HEK293 (cell line): ENCODE measurements around the gene GOLGA3.

Experiments used
- CTCF ChIA-PET: fragments of 350-600 bp; formaldehyde crosslinking; extraction: SDS; loops from one replicate; lab custom pipeline; 2021; ENCODE audit warnings: antibody characterized with exemption; lab: Yijun Ruan, JAX
- POLR2A ChIA-PET: fragments of 300-600 bp; formaldehyde crosslinking; extraction: SDS; loops from one replicate; lab custom pipeline; 2020; ENCODE audit warnings: antibody characterized with exemption, inconsistent platforms; lab: Yijun Ruan, JAX
- H3K27ac ChIP-seq: fragments of 200-500 bp; sonication (Bioruptor generic); 2 replicates; pipeline ENCODE4 v1.5.1; 2014; ENCODE audit warnings: low read depth, low read length, control low read depth, inconsistent platforms; ENCODE audit errors: extremely low read depth
- H3K36me3 ChIP-seq, 2 experiments: fragments of 200-500 bp in 1 of 2; sonication (Bioruptor generic) in 1 of 2; 1 replicate in 1 of 2; 2 replicates in 1 of 2; pipeline ENCODE4 v1.5.1; 2014 to 2017; ENCODE audit warnings: inconsistent platforms in 2 of 2, low read length in 2 of 2; ENCODE audit not compliant: control insufficient read depth in 2 of 2, insufficient read depth in 1 of 2
- H3K4me1 ChIP-seq: fragments of 200-500 bp; sonication (Bioruptor generic); 2 replicates; pipeline ENCODE4 v1.5.1; 2014; ENCODE audit warnings: mild to moderate bottlenecking, low read length, inconsistent platforms; ENCODE audit not compliant: control insufficient read depth, insufficient read depth
- H3K4me3 ChIP-seq: 2 replicates; pipeline ENCODE4 v1.5.1; 2011; ENCODE audit warnings: low read depth, mild to moderate bottlenecking, control low read depth, low read length, moderate library complexity
- H3K9me3 ChIP-seq: fragments of 200-500 bp; sonication (Bioruptor generic); 2 replicates; pipeline ENCODE4 v1.5.1; 2014; ENCODE audit warnings: low read depth, low read length, inconsistent platforms; ENCODE audit not compliant: control insufficient read depth, insufficient read depth
- KLF17 ChIP-seq: fragments of 450-650 bp; formaldehyde crosslinking; IDR thresholded peaks from 2 replicates; pipeline ENCODE4 v1.5.1; 2016; ENCODE audit warnings: missing biosample characterization, missing genetic modification characterization
- MYNN ChIP-seq: fragments of 450-650 bp; formaldehyde crosslinking; IDR thresholded peaks from 2 replicates; pipeline ENCODE4 v1.5.1; 2016; ENCODE audit warnings: missing biosample characterization, missing genetic modification characterization, borderline replicate concordance
- OVOL3 ChIP-seq: fragments of 450-650 bp; formaldehyde crosslinking; IDR thresholded peaks from 2 replicates; pipeline ENCODE4 v1.5.1; 2016; ENCODE audit warnings: missing biosample characterization, missing genetic modification characterization
- PRDM1 ChIP-seq: fragments of 450-650 bp; formaldehyde crosslinking; IDR thresholded peaks from 2 replicates; pipeline ENCODE4; 2016; ENCODE audit warnings: missing biosample characterization, missing genetic modification characterization
- SCRT1 ChIP-seq: fragments of 450-650 bp; formaldehyde crosslinking; IDR thresholded peaks from 2 replicates; pipeline ENCODE4 v1.5.1; 2016; ENCODE audit warnings: missing biosample characterization, missing genetic modification characterization, borderline replicate concordance
- SCRT2 ChIP-seq: fragments of 450-650 bp; formaldehyde crosslinking; IDR thresholded peaks from 2 replicates; pipeline ENCODE4 v1.5.1; 2016; ENCODE audit warnings: missing biosample characterization, missing genetic modification characterization
- ZBTB49 ChIP-seq: fragments of 450-650 bp; formaldehyde crosslinking; IDR thresholded peaks from 2 replicates; pipeline ENCODE4 v1.5.1; 2016; ENCODE audit warnings: missing biosample characterization, missing genetic modification characterization, low read depth
- ZNF140 ChIP-seq: fragments of 450-650 bp; formaldehyde crosslinking; IDR thresholded peaks from 2 replicates; pipeline ENCODE4 v1.5.1; 2016; ENCODE audit warnings: missing biosample characterization, missing genetic modification characterization
- ZNF184 ChIP-seq: fragments of 450-650 bp; IDR thresholded peaks from 2 replicates; pipeline ENCODE4 v1.5.1; 2018; ENCODE audit warnings: missing biosample characterization, mild to moderate bottlenecking, missing genetic modification characterization
- ZNF311 ChIP-seq: fragments of 450-650 bp; formaldehyde crosslinking; IDR thresholded peaks from 2 replicates; pipeline ENCODE4 v1.5.1; 2017; ENCODE audit warnings: missing biosample characterization, missing genetic modification characterization, borderline replicate concordance
- ZNF391 ChIP-seq: fragments of 450-650 bp; formaldehyde crosslinking; IDR thresholded peaks from 2 replicates; pipeline ENCODE4 v1.5.1; 2016; ENCODE audit warnings: low read depth, missing biosample characterization, missing genetic modification characterization, borderline replicate concordance
- ZNF600 ChIP-seq: fragments of 450-650 bp; formaldehyde crosslinking; IDR thresholded peaks from 2 replicates; pipeline ENCODE4 v1.5.1; 2016; ENCODE audit warnings: missing biosample characterization, missing genetic modification characterization
- ZNF629 ChIP-seq: fragments of 450-650 bp; formaldehyde crosslinking; IDR thresholded peaks from 2 replicates; pipeline ENCODE4 v1.5.1; 2017; ENCODE audit warnings: missing biosample characterization, missing genetic modification characterization
- ZNF791 ChIP-seq: fragments of 450-650 bp; formaldehyde crosslinking; IDR thresholded peaks from 2 replicates; pipeline ENCODE4 v1.5.1; 2016; ENCODE audit warnings: missing biosample characterization, missing genetic modification characterization

The GOLGA3 gene

GRCh38 chr12:132723015-132723763 lies 105.5 kb downstream of the GOLGA3 start:
- H3K4me1 ChIP-seq, result no peaks in the 10 kb centered on the region
- no peaks in the 10 kb centered on the region for H3K9me3 ChIP-seq
- CTCF ChIA-PET, result no interaction called here
- POLR2A ChIA-PET, result no interaction called here
- no peak for TF ChIP-seq ZNF629 (tag by site-specific recombination)
- H3K27ac ChIP-seq, result peak overlapping the region; percentile 41; the same call in 1 of the 2 replicates
- no peak overlapping the region for H3K4me3 ChIP-seq
- peaks cover 36 to 93% of the 10 kb centered on the region in 2 experiments for H3K36me3 ChIP-seq

GRCh38 chr12:132720606-132721345 lies 107.9 kb downstream of the GOLGA3 start:
- ChIA-PET POLR2A (interaction anchor here (0.7 kb wide), 1 partner anchor 34 kb away, joined by 3 read pairs; no protein-coding TSS in a partner anchor), CTCF (no interaction called here)
- no peak overlapping the region for H3K27ac ChIP-seq
- H3K36me3 ChIP-seq, result peaks cover 29 to 89% of the 10 kb centered on the region in 2 experiments
- TF ChIP-seq ZNF391 (tag by site-specific recombination) (no peak), KLF17 (tag by site-specific recombination) (no peak), PRDM1 (tag by site-specific recombination) (no peak), ZNF600 (tag by site-specific recombination) (peak; percentile 30; the same call in 1 of the 2 replicates), MYNN (no peak)
- no peaks in the 10 kb centered on the region for H3K9me3 ChIP-seq
- H3K4me1 ChIP-seq, result no peaks in the 10 kb centered on the region
- H3K4me3 ChIP-seq, result no peak overlapping the region

- Histone ChIP-seq H3K4me3 (no peak overlapping the region), H3K4me1 (no peaks in the 10 kb centered on the region), H3K9me3 (no peaks in the 10 kb centered on the region), H3K27ac (no peak overlapping the region), H3K36me3 (peaks cover 29 to 87% of the 10 kb centered on the region in 2 experiments; a peak in 2 of 3 replicates)
- CTCF ChIA-PET, result no interaction called here
- TF ChIP-seq SCRT2 (tag by site-specific recombination), result peak; percentile 7
- TF ChIP-seq ZNF184 (tag by site-specific recombination), result no peak
- POLR2A ChIA-PET, result interaction anchor here (0.7 kb wide), 1 partner anchor 35 kb away, joined by 3 read pairs; no protein-coding TSS in a partner anchor
These were observed 108.7 kb downstream of the GOLGA3 start for GRCh38 chr12:132719954-132720324.

GRCh38 chr12:132719141-132719953 lies 109.3 kb downstream of the GOLGA3 start:
- Histone ChIP-seq H3K9me3 (no peaks in the 10 kb centered on the region), H3K36me3 (peaks cover 27 to 87% of the 10 kb centered on the region in 2 experiments; a peak in 2 of 3 replicates), H3K4me3 (no peak overlapping the region), H3K4me1 (no peaks in the 10 kb centered on the region), H3K27ac (0 out of 2 replicates have a peak overlapping the region, but pooled peaks have one; percentile 37)
- TF ChIP-seq OVOL3 (tag by site-specific recombination), result no peak
- TF ChIP-seq ZNF311 (tag by site-specific recombination), result no peak
- TF ChIP-seq ZNF140, result no peak
- TF ChIP-seq ZBTB49 (tag by site-specific recombination), result no peak
- peak; percentile 9; the same call in 1 of the 2 replicates for TF ChIP-seq SCRT1 (tag by site-specific recombination)
- TF ChIP-seq SCRT2 (tag by site-specific recombination), result peak; percentile 89
- no peak for TF ChIP-seq ZNF791 (tag by site-specific recombination)
- ChIA-PET POLR2A (no interaction called here), CTCF (no interaction called here)
